Loucy (cell line): ENCODE measurements around the gene MEGF9.
A peak's percentile ranks its signal among the peaks of the same experiment; 100 is the strongest.

Source experiments
- H2AFZ ChIP-seq: fragments of 200-600 bp; sonication (generic); 2 replicates; pipeline ENCODE4 v1.6.0; 2016; ENCODE audit warnings: antibody characterized with exemption, mild to moderate bottlenecking, low read length, moderate library complexity
- H3F3A ChIP-seq: fragments of 200-600 bp; 2 replicates; pipeline ENCODE4 v1.6.0; 2016; ENCODE audit warnings: antibody characterized with exemption, low read depth, mild to moderate bottlenecking
- H3K27me3 ChIP-seq: fragments of 200-600 bp; sonication (generic); 2 replicates; pipeline ENCODE4 v1.6.1; 2014; ENCODE audit warnings: low read length, mild to moderate bottlenecking; ENCODE audit not compliant: insufficient read depth, poor library complexity, severe bottlenecking
- H3K36me3 ChIP-seq: fragments of 200-600 bp; sonication (generic); 2 replicates; pipeline ENCODE4 v1.6.1; 2016; ENCODE audit warnings: low read length; ENCODE audit not compliant: insufficient read depth
- H3K4me1 ChIP-seq: fragments of 200-600 bp; sonication (generic); 2 replicates; pipeline ENCODE4 v1.5.1; 2014; ENCODE audit warnings: low read length, mild to moderate bottlenecking; ENCODE audit not compliant: insufficient read depth, poor library complexity, severe bottlenecking
- H3K4me2 ChIP-seq: fragments of 200-600 bp; sonication (generic); 2 replicates; pipeline ENCODE4 v1.6.0; 2014; ENCODE audit warnings: antibody characterized with exemption, low read length, low read depth, mild to moderate bottlenecking; ENCODE audit not compliant: poor library complexity, severe bottlenecking
- H3K4me3 ChIP-seq: fragments of 200-600 bp; sonication (generic); 2 replicates; pipeline ENCODE4 v1.5.1; 2014; ENCODE audit warnings: low read length, mild to moderate bottlenecking, mixed read lengths; ENCODE audit not compliant: poor library complexity, severe bottlenecking
- H3K79me2 ChIP-seq: fragments of 200-600 bp; sonication (generic); 2 replicates; pipeline ENCODE4 v1.6.1; 2014; ENCODE audit warnings: low read length; ENCODE audit not compliant: insufficient read depth
- H3K9ac ChIP-seq: fragments of 200-600 bp; sonication (generic); 2 replicates; pipeline ENCODE4 v1.6.0; 2014; ENCODE audit warnings: mild to moderate bottlenecking, low read depth, low read length, moderate library complexity; ENCODE audit not compliant: poor library complexity, severe bottlenecking
- H3K9me2 ChIP-seq: fragments of 200-600 bp; sonication (generic); replicated peaks from 2 replicates; pipeline ENCODE4 v1.6.1; 2016; ENCODE audit warnings: low read depth, low read length, mixed read lengths
- H3K9me3 ChIP-seq: fragments of 200-600 bp; sonication (generic); 2 replicates; pipeline ENCODE4 v1.6.1; 2014; ENCODE audit warnings: mild to moderate bottlenecking, antibody characterized with exemption, low read length, low read depth; ENCODE audit not compliant: insufficient read depth
- H4K20me1 ChIP-seq: fragments of 200-600 bp; sonication (generic); 2 replicates; pipeline ENCODE4 v1.6.0; 2014; ENCODE audit warnings: antibody characterized with exemption, low read length, mild to moderate bottlenecking; ENCODE audit not compliant: insufficient read depth, poor library complexity, severe bottlenecking
- EZH2phosphoT487 ChIP-seq: fragments of 200-600 bp; IDR thresholded peaks from 2 replicates; pipeline ENCODE4 v1.6.1; 2018; ENCODE audit warnings: antibody characterized with exemption, mild to moderate bottlenecking, moderate library complexity, borderline replicate concordance
- TF ChIP-seq, protein P1 (sequence below): fragments of 200-600 bp; sonication (generic); conservative IDR thresholded peaks from 2 replicates; pipeline ENCODE4 v1.5.1; 2014; ENCODE audit warnings: mild to moderate bottlenecking, antibody characterized with exemption, low read length

MEGF9 gene

DNA sequence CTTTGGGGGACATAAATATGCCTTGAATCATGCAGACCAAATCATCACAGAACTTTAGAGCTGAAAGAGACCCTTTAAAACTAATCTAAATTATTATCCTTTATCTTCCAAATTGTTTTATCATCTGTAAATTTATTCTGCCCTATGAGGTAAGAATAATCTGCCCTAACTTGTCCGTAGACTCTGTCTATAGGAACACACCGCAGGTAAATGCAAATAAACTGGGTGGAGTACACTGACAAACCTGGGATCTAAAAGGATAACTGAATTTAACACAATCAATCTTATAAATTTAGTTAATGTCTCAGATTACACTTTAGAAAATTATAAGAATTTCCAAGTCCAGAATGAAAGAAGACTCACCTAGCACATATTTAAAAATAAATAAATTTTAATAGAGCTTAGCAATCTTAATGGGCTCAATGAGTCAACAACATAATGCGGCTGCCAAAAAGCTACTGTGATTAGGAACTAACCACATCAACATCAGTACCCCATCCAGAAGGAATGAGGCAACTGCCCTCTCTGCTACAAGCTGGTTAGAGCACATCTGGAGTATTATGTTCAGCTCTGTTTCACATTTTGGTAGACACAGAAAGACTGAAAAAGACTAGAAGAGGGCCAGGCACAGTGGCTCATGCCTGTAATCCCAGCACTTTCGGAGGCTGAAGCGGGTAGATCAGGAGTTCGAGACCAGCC is 5.6 kb downstream of the MEGF9 start:
- H3F3A ChIP-seq = no peaks in the 10 kb centered on the region; the same call in 1 of the 2 replicates
- H3K9me3 ChIP-seq = no peaks in the 10 kb centered on the region
- no peaks in the 10 kb centered on the region for H3K27me3 ChIP-seq
- peaks cover 47% of the 10 kb centered on the region for H3K4me1 ChIP-seq
- H4K20me1 ChIP-seq = peaks cover 7% of the 10 kb centered on the region
- peak overlapping the region; percentile 85 for H3K4me2 ChIP-seq
- no peaks in the 10 kb centered on the region for H3K36me3 ChIP-seq
- peaks cover 51% of the 10 kb centered on the region for H3K79me2 ChIP-seq
- TF ChIP-seq, protein P1, sequence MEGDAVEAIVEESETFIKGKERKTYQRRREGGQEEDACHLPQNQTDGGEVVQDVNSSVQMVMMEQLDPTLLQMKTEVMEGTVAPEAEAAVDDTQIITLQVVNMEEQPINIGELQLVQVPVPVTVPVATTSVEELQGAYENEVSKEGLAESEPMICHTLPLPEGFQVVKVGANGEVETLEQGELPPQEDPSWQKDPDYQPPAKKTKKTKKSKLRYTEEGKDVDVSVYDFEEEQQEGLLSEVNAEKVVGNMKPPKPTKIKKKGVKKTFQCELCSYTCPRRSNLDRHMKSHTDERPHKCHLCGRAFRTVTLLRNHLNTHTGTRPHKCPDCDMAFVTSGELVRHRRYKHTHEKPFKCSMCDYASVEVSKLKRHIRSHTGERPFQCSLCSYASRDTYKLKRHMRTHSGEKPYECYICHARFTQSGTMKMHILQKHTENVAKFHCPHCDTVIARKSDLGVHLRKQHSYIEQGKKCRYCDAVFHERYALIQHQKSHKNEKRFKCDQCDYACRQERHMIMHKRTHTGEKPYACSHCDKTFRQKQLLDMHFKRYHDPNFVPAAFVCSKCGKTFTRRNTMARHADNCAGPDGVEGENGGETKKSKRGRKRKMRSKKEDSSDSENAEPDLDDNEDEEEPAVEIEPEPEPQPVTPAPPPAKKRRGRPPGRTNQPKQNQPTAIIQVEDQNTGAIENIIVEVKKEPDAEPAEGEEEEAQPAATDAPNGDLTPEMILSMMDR = no peak
- no peak for TF ChIP-seq EZH2phosphoT487
- H3K4me3 ChIP-seq = no peak overlapping the region
- peak overlapping the region; percentile 12 for H3K9ac ChIP-seq
- no peaks in the 10 kb centered on the region for H3K9me2 ChIP-seq
- H2AFZ ChIP-seq = no peak overlapping the region

DNA sequence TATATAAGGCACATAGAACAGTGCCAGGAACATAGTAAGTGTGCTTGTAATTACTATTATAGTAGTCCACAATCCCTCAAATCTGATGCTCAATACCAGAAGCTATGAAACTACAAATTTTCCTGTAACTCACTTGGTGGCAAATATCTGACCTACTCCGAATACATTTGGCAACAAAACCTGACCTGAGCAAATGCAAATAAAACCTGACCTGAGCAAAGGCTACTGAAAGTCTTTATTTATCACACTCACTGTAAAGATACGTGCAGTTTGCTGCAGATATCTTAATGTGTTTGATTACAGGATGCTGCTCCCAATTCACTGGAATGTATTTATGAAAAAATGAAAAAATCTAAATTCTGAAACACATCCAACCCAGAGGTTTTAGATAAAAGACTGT is 7.1 kb downstream of the MEGF9 start:
- H3K9me3 ChIP-seq = no peaks in the 10 kb centered on the region
- peak overlapping the region; percentile 34 for H3K4me2 ChIP-seq
- H3K27me3 ChIP-seq = no peaks in the 10 kb centered on the region
- TF ChIP-seq EZH2phosphoT487 = no peak
- TF ChIP-seq, protein P1 = no peak
- peaks cover 32% of the 10 kb centered on the region for H3K4me1 ChIP-seq
- H3K9ac ChIP-seq = no peak overlapping the region
- H3K4me3 ChIP-seq = no peak overlapping the region
- no peak overlapping the region for H2AFZ ChIP-seq
- H3F3A ChIP-seq = no peaks in the 10 kb centered on the region; the same call in 1 of the 2 replicates
- no peaks in the 10 kb centered on the region for H3K36me3 ChIP-seq
- no peaks in the 10 kb centered on the region for H3K9me2 ChIP-seq
- peaks cover 36% of the 10 kb centered on the region for H3K79me2 ChIP-seq
- no peaks in the 10 kb centered on the region for H4K20me1 ChIP-seq

DNA sequence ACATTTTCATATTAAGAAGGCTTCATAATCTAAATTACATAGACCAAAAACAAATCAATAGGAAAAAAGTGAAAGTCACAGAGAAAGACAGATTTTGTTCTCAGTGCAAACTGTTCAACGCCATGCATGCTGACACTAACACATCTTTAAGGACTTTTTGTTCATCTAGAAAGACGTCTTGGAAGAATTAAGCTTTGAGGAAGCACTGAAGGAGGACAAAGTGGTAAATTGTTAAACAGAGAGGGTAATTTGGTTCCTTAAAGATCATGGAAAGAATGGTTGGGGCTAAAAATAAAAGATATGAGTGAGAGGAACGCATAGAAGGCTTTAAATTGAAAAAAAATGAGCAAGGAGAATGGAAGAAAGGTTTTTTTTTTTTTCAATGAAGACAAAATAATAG is 9.1 kb downstream of the MEGF9 start:
- Histone ChIP-seq H3K4me3 (no peak overlapping the region), H3K9me3 (no peaks in the 10 kb centered on the region), H2AFZ (no peak overlapping the region), H3K9me2 (no peaks in the 10 kb centered on the region), H3K79me2 (peaks cover 25% of the 10 kb centered on the region; the same call in 1 of the 2 replicates), H3K9ac (no peak overlapping the region), H3K36me3 (no peaks in the 10 kb centered on the region), H3K27me3 (no peaks in the 10 kb centered on the region), H3F3A (no peaks in the 10 kb centered on the region; the same call in 1 of the 2 replicates), H4K20me1 (no peaks in the 10 kb centered on the region), H3K4me2 (peak overlapping the region; percentile 10), H3K4me1 (peaks cover 13% of the 10 kb centered on the region)
- TF ChIP-seq, protein P1 = no peak
- TF ChIP-seq EZH2phosphoT487 = no peak
